IMR-90 (cell line): ENCODE data around the gene GDF9. TPM values are rescaled to one million over a fixed set of nuclear protein-coding genes. Genes with fewer than 3 reads are reported as not detected.

Source experiments
- ATAC-seq: fragments of 200-7000 bp; cut with Tn5 transposase; 2 replicates; pipeline ENCODE4 v1.9.1; 2020; ENCODE audit warnings: low read depth, mild to moderate bottlenecking, moderate library complexity
- BruUV-seq: library from RNA; stranded (reverse); fragments of 400-500 nt; replicated peaks from 2 replicates; lab custom pipeline; 2021; lab: Mats Ljungman, UMichigan
- CTCF ChIA-PET: fragments of 300-600 bp; formaldehyde crosslinking; extraction: SDS; loops from one replicate; lab custom pipeline; 2021; ENCODE audit warnings: antibody characterized with exemption; lab: Yijun Ruan, JAX
- POLR2A ChIA-PET: fragments of 300-600 bp; sonication (Branson Sonifier 250); formaldehyde crosslinking; loops from one replicate; lab custom pipeline; 2022; ENCODE audit warnings: antibody characterized with exemption; ENCODE audit not compliant: unreplicated experiment; lab: Charles Lee
- DNase-seq: peaks from one replicate; pipeline ENCODE4 v3.0.0; 2013
- H2AFZ ChIP-seq: replicated peaks from 2 replicates; pipeline ENCODE3; 2013; ENCODE audit warnings: low read length, mild to moderate bottlenecking; ENCODE audit not compliant: poor library complexity
- H2AK5ac ChIP-seq: 2 replicates; pipeline ENCODE4 v1.6.1; 2013; ENCODE audit warnings: low read depth, low read length, inconsistent platforms
- H2AK9ac ChIP-seq: replicated peaks from 2 replicates; pipeline ENCODE3; 2013; ENCODE audit warnings: mild to moderate bottlenecking, low read depth, low read length, moderate library complexity; ENCODE audit not compliant: poor library complexity
- H2BK120ac ChIP-seq: 2 replicates; pipeline ENCODE4 v1.6.1; 2013; ENCODE audit warnings: low read depth, low read length, inconsistent platforms
- H2BK15ac ChIP-seq: 3 replicates; pipeline ENCODE4 v1.6.1; 2013; ENCODE audit warnings: low read depth, low read length, inconsistent platforms
- H2BK20ac ChIP-seq: 2 replicates; pipeline ENCODE4 v1.6.1; 2013; ENCODE audit warnings: low read depth, mild to moderate bottlenecking, inconsistent platforms, low read length, moderate library complexity
- H2BK5ac ChIP-seq: 2 replicates; pipeline ENCODE4 v1.6.1; 2013; ENCODE audit warnings: mild to moderate bottlenecking, low read depth, low read length, inconsistent platforms; ENCODE audit not compliant: poor library complexity, severe bottlenecking
- H3K14ac ChIP-seq: replicated peaks from 2 replicates; pipeline ENCODE4 v1.6.1; 2013; ENCODE audit warnings: low read depth, low read length, inconsistent platforms
- H3K18ac ChIP-seq: 2 replicates; pipeline ENCODE4 v1.6.1; 2013; ENCODE audit warnings: low read depth, low read length, control low read depth
- H3K23ac ChIP-seq: 2 replicates; pipeline ENCODE4 v1.6.1; 2013; ENCODE audit warnings: low read depth, low read length, inconsistent platforms
- H3K27ac ChIP-seq: 2 replicates; pipeline ENCODE4 v1.5.1; 2013; ENCODE audit warnings: mild to moderate bottlenecking, control low read depth, low read length; ENCODE audit not compliant: insufficient read depth
- H3K27me3 ChIP-seq: 2 replicates; pipeline ENCODE4 v1.6.1; 2013; ENCODE audit warnings: low read length; ENCODE audit not compliant: control insufficient read depth, insufficient read depth
- H3K36me3 ChIP-seq: 2 replicates; pipeline ENCODE4 v1.6.1; 2013; ENCODE audit warnings: low read length, mixed read lengths; ENCODE audit not compliant: control insufficient read depth, insufficient read depth
- H3K4ac ChIP-seq: 2 replicates; pipeline ENCODE4 v1.6.1; 2013; ENCODE audit warnings: low read depth, low read length, inconsistent platforms
- H3K4me1 ChIP-seq: 2 replicates; pipeline ENCODE4 v1.6.1; 2013; ENCODE audit warnings: low read length, mixed read lengths; ENCODE audit not compliant: control insufficient read depth, insufficient read depth
- H3K4me2 ChIP-seq: 2 replicates; pipeline ENCODE4 v1.6.1; 2013; ENCODE audit warnings: low read depth, mild to moderate bottlenecking, control low read depth, low read length, moderate library complexity
- H3K4me3 ChIP-seq: 2 replicates; pipeline ENCODE4 v1.5.1; 2013; ENCODE audit warnings: low read depth, mild to moderate bottlenecking, control low read depth, low read length, moderate library complexity; ENCODE audit not compliant: insufficient read depth
- H3K56ac ChIP-seq: 2 replicates; pipeline ENCODE4 v1.6.1; 2013; ENCODE audit warnings: low read length, inconsistent platforms; ENCODE audit not compliant: insufficient read depth; ENCODE audit errors: extremely low read depth
- H3K79me1 ChIP-seq, 2 experiments: 2 replicates each; pipeline ENCODE4 v1.6.1; 2013; ENCODE audit warnings: low read length in 2 of 2, inconsistent platforms in 1 of 2, low read depth in 1 of 2
- H3K9ac ChIP-seq: 2 replicates; pipeline ENCODE4 v1.6.1; 2013; ENCODE audit warnings: low read depth, low read length, control low read depth
- H3K9me1 ChIP-seq: 2 replicates; pipeline ENCODE4 v1.6.1; 2013; ENCODE audit warnings: low read length, inconsistent platforms; ENCODE audit not compliant: insufficient read depth
- H3K9me3 ChIP-seq: 2 replicates; pipeline ENCODE4 v1.6.1; 2013; ENCODE audit warnings: low read length; ENCODE audit not compliant: control insufficient read depth, insufficient read depth
- H4K20me1 ChIP-seq: 2 replicates; pipeline ENCODE4 v1.6.1; 2013; ENCODE audit warnings: low read length, inconsistent platforms; ENCODE audit not compliant: insufficient read depth
- H4K5ac ChIP-seq: 2 replicates; pipeline ENCODE4 v1.6.1; 2013; ENCODE audit warnings: mild to moderate bottlenecking, low read depth, low read length, control low read depth
- H4K8ac ChIP-seq, 2 experiments: 2 replicates each; pipeline ENCODE4 v1.6.1; 2013; ENCODE audit warnings: low read depth in 2 of 2, low read length in 2 of 2, control low read depth in 1 of 2, inconsistent platforms in 1 of 2
- H4K91ac ChIP-seq: 2 replicates; pipeline ENCODE4 v1.6.1; 2013; ENCODE audit warnings: low read depth, low read length, inconsistent platforms; ENCODE audit not compliant: insufficient read depth
- BHLHE40 ChIP-seq: fragments of 150-350 bp; IDR thresholded peaks from 2 replicates; pipeline ENCODE4 v1.6.1; 2016; ENCODE audit warnings: mild to moderate bottlenecking, low read depth, low read length
- CEBPB ChIP-seq: IDR thresholded peaks from 2 replicates; pipeline ENCODE4 v1.6.1; 2012; ENCODE audit warnings: low read depth, low read length, improper control_type of control experiment
- CHD1 ChIP-seq: IDR thresholded peaks from 2 replicates; pipeline ENCODE4 v1.6.1; 2012; ENCODE audit warnings: low read depth, low read length, improper control_type of control experiment
- ELK1 ChIP-seq: fragments of 150-350 bp; IDR thresholded peaks from 2 replicates; pipeline ENCODE4 v1.6.1; 2016; ENCODE audit warnings: low read depth, mild to moderate bottlenecking, low read length, moderate library complexity, borderline replicate concordance
- FOS ChIP-seq: fragments of 150-350 bp; IDR thresholded peaks from 2 replicates; pipeline ENCODE4 v1.6.1; 2016; ENCODE audit warnings: low read depth, low read length
- MAFK ChIP-seq: IDR thresholded peaks from 2 replicates; pipeline ENCODE4 v1.6.1; 2012; ENCODE audit warnings: low read depth, low read length, improper control_type of control experiment
- MAZ ChIP-seq: IDR thresholded peaks from 2 replicates; pipeline ENCODE4 v1.6.1; 2012; ENCODE audit warnings: low read depth, mild to moderate bottlenecking, low read length, improper control_type of control experiment, moderate library complexity, borderline replicate concordance
- MXI1 ChIP-seq: IDR thresholded peaks from 2 replicates; pipeline ENCODE4 v1.6.1; 2012; ENCODE audit warnings: low read depth, mild to moderate bottlenecking, low read length, moderate library complexity, borderline replicate concordance
- NFE2L2 ChIP-seq: fragments of 150-350 bp; IDR thresholded peaks from 2 replicates; pipeline ENCODE4 v1.6.1; 2016; ENCODE audit warnings: low read depth, mild to moderate bottlenecking, low read length
- RAD21 ChIP-seq: IDR thresholded peaks from 2 replicates; pipeline ENCODE4 v1.6.1; 2012; ENCODE audit warnings: low read length, improper control_type of control experiment
- RCOR1 ChIP-seq: IDR thresholded peaks from 2 replicates; pipeline ENCODE4 v1.6.1; 2012; ENCODE audit warnings: mild to moderate bottlenecking, low read length, improper control_type of control experiment; ENCODE audit not compliant: insufficient replicate concordance
- RFX5 ChIP-seq: IDR thresholded peaks from 2 replicates; pipeline ENCODE4 v1.8.0; 2012; ENCODE audit warnings: low read depth, mild to moderate bottlenecking, low read length, moderate library complexity
- SMC3 ChIP-seq: fragments of 150-350 bp; IDR thresholded peaks from 2 replicates; pipeline ENCODE4 v1.6.1; 2016; ENCODE audit warnings: low read depth, mild to moderate bottlenecking, antibody characterized with exemption, low read length, moderate library complexity
- USF2 ChIP-seq: fragments of 150-350 bp; IDR thresholded peaks from 2 replicates; pipeline ENCODE4 v1.6.1; 2017; ENCODE audit warnings: mild to moderate bottlenecking, antibody characterized with exemption, low read length, low read depth
- WGBS, 2 experiments: methylation state at CpG; one replicate each; pipeline versions ENCODE4 v1.1.5 to v1.1.7; 2013; ENCODE audit warnings: missing lambda C conversion rate in 2 of 2; ENCODE audit not compliant: insufficient read length in 1 of 2; ENCODE audit errors: extremely low coverage in 2 of 2; 5-methylcytosine and 5-hydroxymethylcytosine counted together
- dilution Hi-C: fragments of 300-500 bp; cut with HindIII; formaldehyde crosslinking; loops from one replicate; pipeline ENCODE4 v1.14.3; 2018; ENCODE audit warnings: low sequenced_read_pairs; ENCODE audit not compliant: unreplicated experiment
- in situ Hi-C: fragments of 300-500 bp; cut with MboI; formaldehyde crosslinking; loops from 3 replicates; pipeline ENCODE4 v1.14.3; 2019; ENCODE audit warnings: low sequenced_read_pairs, inconsistent platforms, mixed read lengths
- intact Hi-C: fragments of 100-400 bp; cut with micrococcal nuclease; formaldehyde crosslinking; loops from 2 replicates; pipeline ENCODE4 v1.10.0; 2022
- polyA plus RNA-seq, 3 experiments: library from polyadenylated mRNA; depleted of rRNA; stranded (reverse); fragments of >200 nt; gene quantifications; 2 replicates each; pipeline ENCODE4 v1.2.3, GENCODE V29; 2012; ENCODE audit warnings: low replicate concordance in 1 of 3
- total RNA-seq: library from RNA; depleted of rRNA; stranded (reverse); fragments of >200 nt; gene quantifications from 2 replicates; pipeline ENCODE4 v1.2.3, GENCODE V29; 2012

GDF9 gene
- total and polyA plus RNA-seq, 2 of the 4 experiments (the other 2 are of a cell fraction) = 0.18 to 0.21 TPM

- intact Hi-C loops = no loop called here
- Histone ChIP-seq H2BK120ac (no peak overlapping the region), H2BK15ac (peak overlapping the region; percentile 0; the same call in 1 of the 3 replicates), H3K4me3 (no peak overlapping the region), H2BK5ac (no peak overlapping the region), H4K91ac (no peak overlapping the region), H2AK5ac (no peak overlapping the region), H3K4ac (no peak overlapping the region), H2AFZ (no peak overlapping the region), H3K18ac (no peak overlapping the region), H3K9ac (no peak overlapping the region), H3K4me1 (peaks cover 7% of the 10 kb centered on the region), H3K27ac (no peak overlapping the region), H4K20me1 (no peaks in the 10 kb centered on the region), H3K79me1 (no peaks in the 10 kb centered on the region), H2AK9ac (no peak overlapping the region), H3K4me2 (no peak overlapping the region), H3K23ac (no peak overlapping the region), H4K8ac (no peak overlapping the region), H3K9me1 (no peaks in the 10 kb centered on the region), H3K36me3 (no peaks in the 10 kb centered on the region), H2BK20ac (no peak overlapping the region), H3K27me3 (peaks cover 30% of the 10 kb centered on the region), H4K5ac (no peak overlapping the region), H3K14ac (no peak overlapping the region), H3K9me3 (no peaks in the 10 kb centered on the region), H3K56ac (no peak overlapping the region)
- ATAC-seq (no peak), DNase-seq (no peak)
- TF ChIP-seq FOS (no peak), RAD21 (no peak), CHD1 (no peak), RFX5 (no peak), USF2 (no peak), MAZ (no peak), SMC3 (no peak), ELK1 (no peak), MAFK (no peak), MXI1 (no peak), NFE2L2 (no peak), RCOR1 (no peak), BHLHE40 (no peak), CEBPB (no peak)
- dilution Hi-C loops = no loop called here
- BruUV-seq = no TSS peak
- WGBS, 2 experiments = 67% methylated on average over 64 of the region's 81 CpGs; no CpG with 5 or more reads in 1 of the 2 experiments
- in situ Hi-C loops = no loop called here
- ChIA-PET POLR2A (interaction anchor here (0.6 kb wide), 1 partner anchor 15 kb away, joined by 8 read pairs; no protein-coding TSS in a partner anchor), CTCF (interaction anchor here (1.0 to 1.3 kb wide), 2 partner anchors 40 to 61 kb away, joined by 3 to 4 read pairs; no protein-coding TSS in a partner anchor)
Observed at GRCh38 chr5:132814503-132815294, 51.6 kb downstream of the GDF9 start.
